Loucy (cell line): ENCODE measurements around the gene NDUFA8.

Experiments
- H2AFZ ChIP-seq: fragments of 200-600 bp; sonication (generic); 2 replicates; pipeline ENCODE4 v1.6.0; 2016; ENCODE audit warnings: antibody characterized with exemption, mild to moderate bottlenecking, low read length, moderate library complexity
- H3F3A ChIP-seq: fragments of 200-600 bp; 2 replicates; pipeline ENCODE4 v1.6.0; 2016; ENCODE audit warnings: antibody characterized with exemption, low read depth, mild to moderate bottlenecking
- H3K27me3 ChIP-seq: fragments of 200-600 bp; sonication (generic); 2 replicates; pipeline ENCODE4 v1.6.1; 2014; ENCODE audit warnings: low read length, mild to moderate bottlenecking; ENCODE audit not compliant: insufficient read depth, poor library complexity, severe bottlenecking
- H3K36me3 ChIP-seq: fragments of 200-600 bp; sonication (generic); 2 replicates; pipeline ENCODE4 v1.6.1; 2016; ENCODE audit warnings: low read length; ENCODE audit not compliant: insufficient read depth
- H3K4me1 ChIP-seq: fragments of 200-600 bp; sonication (generic); 2 replicates; pipeline ENCODE4 v1.5.1; 2014; ENCODE audit warnings: low read length, mild to moderate bottlenecking; ENCODE audit not compliant: insufficient read depth, poor library complexity, severe bottlenecking
- H3K4me2 ChIP-seq: fragments of 200-600 bp; sonication (generic); 2 replicates; pipeline ENCODE4 v1.6.0; 2014; ENCODE audit warnings: antibody characterized with exemption, low read length, low read depth, mild to moderate bottlenecking; ENCODE audit not compliant: poor library complexity, severe bottlenecking
- H3K4me3 ChIP-seq: fragments of 200-600 bp; sonication (generic); 2 replicates; pipeline ENCODE4 v1.5.1; 2014; ENCODE audit warnings: low read length, mild to moderate bottlenecking, mixed read lengths; ENCODE audit not compliant: poor library complexity, severe bottlenecking
- H3K79me2 ChIP-seq: fragments of 200-600 bp; sonication (generic); 2 replicates; pipeline ENCODE4 v1.6.1; 2014; ENCODE audit warnings: low read length; ENCODE audit not compliant: insufficient read depth
- H3K9ac ChIP-seq: fragments of 200-600 bp; sonication (generic); 2 replicates; pipeline ENCODE4 v1.6.0; 2014; ENCODE audit warnings: mild to moderate bottlenecking, low read depth, low read length, moderate library complexity; ENCODE audit not compliant: poor library complexity, severe bottlenecking
- H3K9me2 ChIP-seq: fragments of 200-600 bp; sonication (generic); replicated peaks from 2 replicates; pipeline ENCODE4 v1.6.1; 2016; ENCODE audit warnings: low read depth, low read length, mixed read lengths
- H3K9me3 ChIP-seq: fragments of 200-600 bp; sonication (generic); 2 replicates; pipeline ENCODE4 v1.6.1; 2014; ENCODE audit warnings: mild to moderate bottlenecking, antibody characterized with exemption, low read length, low read depth; ENCODE audit not compliant: insufficient read depth
- H4K20me1 ChIP-seq: fragments of 200-600 bp; sonication (generic); 2 replicates; pipeline ENCODE4 v1.6.0; 2014; ENCODE audit warnings: antibody characterized with exemption, low read length, mild to moderate bottlenecking; ENCODE audit not compliant: insufficient read depth, poor library complexity, severe bottlenecking
- CTCF ChIP-seq: fragments of 200-600 bp; sonication (generic); conservative IDR thresholded peaks from 2 replicates; pipeline ENCODE4 v1.5.1; 2014; ENCODE audit warnings: mild to moderate bottlenecking, antibody characterized with exemption, low read length
- EZH2phosphoT487 ChIP-seq: fragments of 200-600 bp; IDR thresholded peaks from 2 replicates; pipeline ENCODE4 v1.6.1; 2018; ENCODE audit warnings: antibody characterized with exemption, mild to moderate bottlenecking, moderate library complexity, borderline replicate concordance

The NDUFA8 gene

GRCh38 chr9:122095010-122095767 is 64.4 kb downstream of the NDUFA8 start:
- Histone ChIP-seq H2AFZ (peak overlapping the region; percentile 27; the same call in 1 of the 2 replicates), H3K9me2 (no peaks in the 10 kb centered on the region), H3K9ac (no peak overlapping the region), H3K79me2 (peaks cover 5% of the 10 kb centered on the region; the same call in 1 of the 2 replicates), H3K4me2 (peak overlapping the region; percentile 47), H3K27me3 (no peaks in the 10 kb centered on the region), H3K36me3 (no peaks in the 10 kb centered on the region), H3K4me1 (peaks cover 18% of the 10 kb centered on the region), H3K9me3 (no peaks in the 10 kb centered on the region), H3F3A (no peaks in the 10 kb centered on the region), H3K4me3 (no peak overlapping the region), H4K20me1 (peaks cover 5% of the 10 kb centered on the region)
- TF ChIP-seq CTCF, result peak; percentile 86
- no peak for TF ChIP-seq EZH2phosphoT487
